ENCODE results near the gene NLGN1.

Gene NLGN1

GRCh38 chr3:174318181-174318580, 920.6 kb downstream of the NLGN1 start:
- DNase-seq = no peak

- no peak for DNase-seq
These were observed 924.0 kb downstream of the NLGN1 start for GRCh38 chr3:174321548-174321947.

DNA sequence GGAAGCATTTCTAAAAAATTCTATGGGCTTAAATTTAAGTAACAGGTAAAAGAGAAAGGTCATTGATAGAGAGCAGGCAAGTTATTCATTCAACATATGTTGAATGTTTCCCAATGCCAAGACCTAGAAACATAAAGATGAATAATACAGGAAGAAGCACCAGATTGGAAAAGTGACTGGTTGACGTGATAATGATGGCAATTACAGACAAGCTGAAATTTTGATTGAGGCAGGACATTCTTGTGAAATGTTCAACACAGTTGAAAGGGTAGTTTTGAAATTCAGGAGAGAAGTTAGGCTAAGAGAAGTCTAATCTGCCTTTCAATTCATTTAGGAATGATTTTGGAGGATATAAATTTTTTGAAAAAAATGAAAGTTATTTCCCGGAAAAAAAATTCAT, 925.2 kb downstream of the NLGN1 start:
- DNase-seq = no peak

DNA sequence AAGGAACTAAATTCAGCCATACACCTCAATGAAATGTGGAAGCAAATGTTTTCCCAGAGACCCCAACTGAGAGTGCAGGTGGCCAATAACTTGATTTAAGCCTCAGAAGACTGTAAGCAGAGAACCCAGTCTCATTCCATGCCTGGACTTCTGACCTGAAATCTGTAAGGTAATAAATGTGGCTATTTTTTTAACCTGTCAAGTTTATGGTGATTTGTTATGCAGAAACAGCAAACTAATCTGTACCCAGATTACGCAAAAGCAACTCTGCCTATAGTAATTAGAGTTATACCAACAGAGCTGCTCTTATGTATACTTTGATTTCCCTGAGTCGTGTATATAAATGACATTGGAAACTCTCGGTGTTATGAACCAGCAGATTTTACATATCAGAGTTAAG, 927.6 kb downstream of the NLGN1 start:
- no peak for DNase-seq

- no peak for DNase-seq
These were observed 928.5 kb downstream of the NLGN1 start for GRCh38 chr3:174325834-174326700.

- no peak for DNase-seq
These were observed 931.8 kb downstream of the NLGN1 start for GRCh38 chr3:174329321-174329720.

DNA sequence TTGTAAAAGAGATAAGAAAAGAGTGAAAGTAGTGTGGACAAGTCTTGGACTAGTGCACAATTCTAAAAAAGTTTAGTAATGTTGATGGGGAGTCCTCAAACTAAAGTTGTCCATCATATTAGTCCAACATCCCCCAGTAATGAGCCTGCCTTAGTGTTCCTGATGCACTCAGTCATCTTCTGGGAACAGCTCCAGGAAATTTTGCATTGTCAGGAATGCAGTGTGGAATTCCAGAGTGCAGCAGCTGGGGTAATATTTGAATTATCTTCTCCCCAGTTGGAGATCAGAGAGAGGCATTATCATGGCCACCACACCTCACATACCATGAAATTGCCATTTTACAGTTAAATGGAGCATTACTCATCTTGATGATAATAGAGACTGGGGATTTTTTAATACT, 932.8 kb downstream of the NLGN1 start:
- DNase-seq = no peak

- no peak for DNase-seq
These were observed 933.7 kb downstream of the NLGN1 start for GRCh38 chr3:174331095-174331800.

DNA sequence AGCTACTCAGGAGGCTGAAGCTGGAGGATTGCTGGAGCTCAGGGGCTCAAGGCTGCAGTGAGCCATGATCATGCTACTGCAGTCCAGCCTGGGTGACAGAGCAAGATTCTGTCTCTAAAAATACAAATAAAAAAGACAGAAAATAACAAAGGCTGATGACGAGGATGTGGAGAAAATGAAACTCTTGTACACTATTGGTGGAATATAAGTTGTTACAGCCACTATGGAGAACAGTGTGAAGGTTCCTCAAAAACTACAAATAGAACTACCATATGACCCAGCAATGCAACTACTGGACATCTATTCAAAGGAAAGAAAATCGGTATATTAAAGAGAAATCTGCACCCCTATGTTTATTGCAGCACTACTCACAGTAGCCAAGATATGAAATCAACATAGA, 934.8 kb downstream of the NLGN1 start:
- DNase-seq = no peak

DNA sequence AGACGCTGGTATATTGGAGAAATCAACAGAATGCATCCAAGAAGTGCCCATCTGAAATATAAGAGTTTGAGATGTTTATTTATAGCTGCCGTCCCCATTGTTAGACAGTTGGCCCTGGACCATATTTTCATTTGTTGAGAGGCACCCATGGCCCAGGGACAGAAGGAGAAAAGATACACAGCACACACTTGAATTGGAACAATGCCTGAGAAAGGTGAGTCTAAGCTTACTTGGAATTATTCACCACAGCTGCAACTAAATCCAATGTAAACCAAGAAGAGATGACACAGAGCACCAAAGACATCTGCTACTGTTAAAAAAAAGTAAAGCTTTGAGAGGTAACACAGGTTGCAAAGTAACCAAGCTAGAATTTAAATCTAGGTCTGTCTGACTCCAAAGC, 936.1 kb downstream of the NLGN1 start:
- DNase-seq = no peak

DNA sequence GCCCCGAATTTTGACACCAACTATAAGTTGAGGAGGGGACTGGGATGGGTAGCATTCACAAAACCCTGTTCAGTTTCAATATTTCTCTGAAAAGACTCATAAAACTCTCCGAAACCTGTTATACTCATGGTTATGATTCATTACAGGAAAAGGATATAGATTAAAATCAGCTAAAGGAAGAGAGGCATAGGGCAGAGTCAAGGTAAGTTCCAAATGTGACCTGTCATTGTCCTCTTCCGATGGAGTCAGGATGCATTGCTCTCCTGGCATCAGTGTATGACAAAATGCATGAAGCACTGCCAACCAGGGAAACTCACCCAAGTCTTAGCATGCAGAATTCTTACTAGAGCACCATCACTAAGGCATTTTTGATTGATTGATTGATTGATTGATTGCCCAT, 936.6 kb downstream of the NLGN1 start:
- DNase-seq = no peak

GRCh38 chr3:174335324-174335723, 937.8 kb downstream of the NLGN1 start:
- DNase-seq = no peak

DNA sequence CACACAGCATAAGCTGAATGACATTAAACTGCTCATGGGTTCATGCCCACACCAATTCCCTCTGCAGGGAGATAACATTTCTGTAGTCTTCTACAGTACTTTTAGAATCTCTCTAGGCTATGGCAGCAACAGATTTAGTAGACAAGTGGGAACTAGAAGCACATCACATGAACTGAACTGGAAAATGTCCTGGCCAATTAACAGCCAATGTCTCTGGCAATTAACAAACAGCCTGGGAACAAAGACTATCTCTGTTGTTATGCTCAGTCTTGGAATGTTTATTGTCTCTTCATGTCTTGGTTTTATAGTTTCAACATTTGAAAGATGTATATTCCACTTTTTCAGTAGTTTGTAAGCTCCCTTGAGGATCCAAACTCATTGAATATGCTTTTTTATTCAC, 938.4 kb downstream of the NLGN1 start:
- DNase-seq = no peak

Measured in bone marrow (tissue), 2 donors.